8988T (cell line): ENCODE measurements around the gene PLS3.

Source experiments
- DNase-seq: peaks from one replicate; pipeline ENCODE4 v3.0.0; 2011

PLS3 gene

DNA sequence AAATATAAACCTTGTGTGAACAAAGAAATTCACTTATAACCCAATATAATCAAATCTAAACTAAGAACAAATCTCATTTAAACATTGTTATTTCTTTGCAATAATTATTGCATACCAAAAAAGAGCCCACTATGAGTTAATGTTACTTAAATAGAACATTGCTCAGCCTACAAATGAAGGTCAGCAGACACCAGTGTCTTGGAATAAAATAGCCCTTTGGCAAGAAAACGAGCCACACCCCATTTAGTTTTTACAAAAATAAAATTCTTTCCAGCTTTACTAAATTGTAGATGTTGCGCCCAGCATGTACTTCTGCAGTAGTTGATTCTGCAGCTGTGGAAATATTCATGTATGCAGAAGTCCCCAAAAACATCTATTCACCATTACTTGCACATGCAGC lies 12.2 kb downstream of the PLS3 start:
- DNase-seq: no peak

DNA sequence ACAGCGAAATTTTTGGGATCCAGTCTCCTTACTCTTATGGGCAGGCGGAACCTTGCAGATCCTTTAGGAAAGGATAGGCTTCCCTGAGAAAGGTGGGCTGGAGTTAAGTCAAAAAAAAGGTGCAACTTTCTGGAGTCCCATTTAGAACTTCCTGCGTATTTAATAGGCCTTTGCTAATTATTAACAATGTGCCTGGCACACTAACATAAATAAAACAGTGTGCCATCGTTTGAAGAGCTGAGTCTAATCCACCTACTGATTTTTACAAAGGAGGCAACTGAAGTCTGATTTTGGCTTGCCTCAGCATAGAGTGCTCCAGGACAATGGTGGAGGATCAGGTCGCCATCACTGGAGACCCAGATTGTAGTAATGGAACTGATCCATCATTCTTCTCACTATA lies 15.7 kb downstream of the PLS3 start:
- DNase-seq: no peak

DNA sequence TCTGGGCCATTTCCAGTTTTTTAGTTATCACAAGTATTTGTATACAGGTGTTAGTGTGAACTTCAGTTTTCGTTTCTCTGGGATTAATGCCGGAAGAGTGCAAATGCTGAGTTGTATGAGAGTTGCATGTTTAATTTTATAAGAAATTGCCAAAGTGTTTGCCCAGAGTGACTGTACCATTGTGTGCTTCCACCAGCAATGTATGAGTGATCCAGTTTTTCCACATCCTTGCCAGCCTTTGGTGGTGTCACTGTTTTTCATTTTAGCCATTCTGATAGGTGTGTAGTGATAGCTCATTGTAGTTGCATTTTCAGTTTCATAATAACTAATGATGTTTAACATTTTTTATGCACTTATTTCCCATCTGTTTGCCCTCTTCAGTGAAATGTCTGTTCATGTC lies 18.4 kb downstream of the PLS3 start:
- no peak for DNase-seq

DNA sequence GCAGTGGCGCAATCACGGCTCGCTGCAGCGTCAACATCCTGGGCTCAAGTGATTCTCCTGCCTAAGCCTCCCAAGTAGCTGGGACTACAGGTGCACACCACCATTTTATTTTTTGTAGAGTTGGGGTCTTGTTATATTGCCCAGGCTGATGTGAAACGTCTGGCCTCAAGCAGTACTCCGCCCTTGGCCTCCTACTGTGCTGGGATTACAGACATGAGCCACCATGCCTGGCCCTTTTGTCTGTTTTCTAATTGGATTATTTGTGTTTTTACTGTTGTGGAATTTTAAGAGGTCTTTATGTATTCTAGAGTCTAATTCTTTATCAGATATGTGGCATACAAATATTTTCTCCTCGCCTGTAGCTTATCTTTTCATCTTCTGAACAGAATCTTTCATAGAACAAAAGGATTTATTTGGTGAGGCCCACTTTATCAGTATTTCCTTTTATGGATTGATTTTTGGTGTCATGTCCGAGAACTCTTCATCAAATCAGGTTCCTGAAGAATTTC lies 18.9 kb downstream of the PLS3 start:
- no peak for DNase-seq

DNA sequence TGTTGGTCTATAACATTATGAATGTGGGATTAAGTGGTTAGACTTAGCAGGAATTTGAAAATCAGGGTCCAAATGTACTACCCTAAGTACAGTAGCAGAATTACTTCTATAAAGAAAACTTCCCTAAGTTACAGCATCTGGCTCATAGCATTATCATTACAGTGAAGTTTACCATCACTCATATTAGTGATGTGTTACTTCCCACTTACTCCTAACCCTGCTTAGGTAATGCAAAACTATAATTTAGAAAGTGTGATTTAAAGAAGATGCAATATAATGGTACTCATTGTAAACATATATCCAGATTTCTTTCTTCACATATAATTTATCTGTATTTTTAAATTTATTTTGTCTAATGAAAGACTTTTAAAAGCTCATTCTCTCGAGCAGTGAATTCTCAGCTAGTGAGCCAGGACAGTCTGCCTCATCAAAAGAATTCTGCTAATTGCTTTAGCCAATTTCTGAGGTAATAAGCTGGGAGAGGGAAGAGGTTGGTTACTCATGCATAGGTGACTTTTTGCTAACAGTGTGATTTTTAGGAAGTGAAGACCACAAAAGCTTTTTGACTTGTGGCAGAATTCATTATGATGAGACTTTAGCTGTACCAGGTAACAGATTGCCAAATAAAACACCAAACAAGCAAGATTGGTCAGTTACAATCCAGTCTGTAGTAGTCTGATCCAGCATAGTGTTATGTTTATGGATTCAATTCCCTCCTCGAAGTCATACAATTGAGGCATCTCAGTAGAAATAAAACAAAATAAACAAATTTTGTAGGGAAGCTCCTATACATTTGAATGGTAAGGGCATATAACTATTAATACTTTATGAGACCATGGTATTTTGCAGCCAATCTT lies 21.0 kb downstream of the PLS3 start:
- DNase-seq: no peak

DNA sequence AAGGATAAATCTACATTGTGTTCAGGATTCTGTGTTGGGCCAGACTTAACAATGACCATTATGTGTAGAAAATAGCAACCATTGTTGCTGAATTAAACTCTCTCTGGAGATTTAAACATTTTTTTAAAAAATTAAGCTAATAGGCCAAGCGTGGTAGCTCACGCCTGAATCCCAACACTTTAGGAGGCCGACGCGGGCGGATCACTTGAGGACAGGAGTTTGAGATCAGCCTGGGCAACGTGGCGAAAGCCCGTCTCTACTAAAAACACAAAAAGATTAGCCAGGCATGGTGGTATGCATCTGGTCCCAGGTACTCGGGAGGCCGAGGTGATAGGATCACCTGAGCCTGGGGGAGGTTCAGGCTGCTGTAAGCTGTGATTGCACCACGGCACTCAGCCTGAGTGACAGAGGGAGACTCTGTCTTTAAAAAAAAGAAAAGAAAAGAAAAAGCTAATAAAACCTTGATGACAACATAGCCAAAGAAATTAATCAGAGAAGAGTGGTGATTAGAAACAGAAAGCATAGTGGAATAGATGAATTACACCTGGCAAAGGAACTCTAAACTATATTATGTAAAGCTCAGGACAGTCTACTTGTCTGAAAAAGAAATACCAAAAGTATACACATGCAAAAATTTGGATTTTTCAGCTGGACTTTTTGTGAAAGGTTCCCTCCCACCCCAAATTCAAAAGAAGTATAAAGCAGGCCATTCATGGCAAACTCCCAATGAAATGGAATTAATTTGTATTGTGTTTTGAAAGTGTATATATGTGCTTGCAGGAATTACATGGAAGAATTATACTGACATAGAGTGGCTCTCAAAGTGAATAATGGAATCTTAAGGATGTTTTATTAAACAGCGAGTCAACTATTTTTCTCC lies 21.9 kb downstream of the PLS3 start:
- no peak for DNase-seq

DNA sequence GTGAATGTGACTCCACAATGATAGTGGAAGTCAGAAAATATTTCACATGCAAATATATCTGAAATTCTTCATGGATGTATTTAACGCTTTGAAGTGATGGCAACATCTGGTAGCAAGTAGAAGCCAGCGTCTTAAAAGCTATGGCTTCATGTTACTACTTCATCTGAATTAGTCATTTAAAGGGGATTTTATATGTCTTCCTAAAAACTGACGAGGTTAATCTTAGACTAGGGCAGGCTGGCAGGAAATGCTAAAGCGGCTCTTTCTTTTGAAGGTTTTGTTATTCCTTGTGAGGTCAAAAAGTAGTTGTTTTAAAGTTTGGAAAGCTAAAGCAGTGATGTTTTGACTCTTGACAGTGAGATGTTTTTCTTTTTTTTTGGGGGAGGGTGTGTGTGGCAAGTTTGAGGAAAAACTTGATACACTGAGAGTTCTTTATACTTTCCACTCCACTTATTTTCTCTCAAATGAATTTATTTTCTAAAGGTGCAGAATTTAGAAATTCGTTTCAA lies 22.6 kb downstream of the PLS3 start:
- DNase-seq: no peak

DNA sequence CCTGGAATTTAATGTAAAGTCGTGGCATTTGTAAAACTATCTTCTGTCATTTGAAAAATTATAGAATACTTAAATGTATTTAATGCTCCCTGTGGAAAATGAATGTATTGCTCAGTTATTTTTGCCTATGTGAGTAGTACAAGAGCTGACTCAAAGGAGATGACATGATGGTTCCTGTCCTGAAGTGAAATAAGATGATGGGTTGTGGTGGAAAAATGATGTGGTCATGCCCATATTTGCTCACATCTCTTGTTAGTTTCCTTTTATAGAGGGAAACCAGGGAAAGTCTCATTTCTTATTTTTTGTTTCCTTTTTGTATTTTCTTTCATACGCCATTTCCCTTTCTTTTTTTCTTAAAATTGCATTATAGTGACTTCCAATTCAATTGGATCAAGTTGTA lies 23.7 kb downstream of the PLS3 start:
- DNase-seq: no peak

DNA sequence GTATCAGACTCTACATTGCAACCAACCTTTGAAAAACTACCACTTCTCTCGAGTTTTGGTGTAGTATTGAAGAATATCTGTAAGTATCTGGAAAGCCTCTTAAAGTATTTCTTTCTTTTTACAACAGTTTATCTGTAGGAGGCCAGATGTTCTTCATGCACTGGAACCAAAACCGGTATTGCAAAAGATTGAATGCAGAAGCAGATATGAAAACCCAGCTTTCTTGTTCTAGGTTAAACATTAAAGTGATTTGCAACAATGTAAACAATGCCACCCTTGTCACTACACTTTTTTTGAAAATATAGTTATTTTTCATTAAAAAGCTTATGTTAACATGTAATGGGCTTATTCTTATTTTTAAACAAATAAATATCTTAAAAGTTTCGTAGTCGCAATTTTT lies 27.2 kb downstream of the PLS3 start:
- DNase-seq: no peak

DNA sequence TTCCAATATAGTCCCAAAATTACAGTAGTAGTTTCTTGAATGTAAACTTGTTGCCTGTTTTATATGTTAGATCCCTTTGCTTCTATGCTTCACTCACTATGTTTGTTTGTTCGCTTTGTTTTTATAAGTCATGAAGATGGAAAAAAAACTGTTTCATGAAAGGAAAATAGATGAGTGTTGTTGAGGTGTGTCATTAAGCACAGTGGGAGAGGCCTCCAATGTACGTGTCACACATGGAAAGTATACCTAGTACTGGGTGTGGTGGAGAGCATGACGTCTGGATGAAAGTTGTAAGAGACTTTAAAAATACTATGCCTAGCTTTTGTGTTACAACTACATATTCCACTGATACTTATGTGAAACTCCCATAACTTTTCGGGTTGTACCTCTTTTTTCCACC lies 28.4 kb downstream of the PLS3 start:
- DNase-seq: no peak

DNA sequence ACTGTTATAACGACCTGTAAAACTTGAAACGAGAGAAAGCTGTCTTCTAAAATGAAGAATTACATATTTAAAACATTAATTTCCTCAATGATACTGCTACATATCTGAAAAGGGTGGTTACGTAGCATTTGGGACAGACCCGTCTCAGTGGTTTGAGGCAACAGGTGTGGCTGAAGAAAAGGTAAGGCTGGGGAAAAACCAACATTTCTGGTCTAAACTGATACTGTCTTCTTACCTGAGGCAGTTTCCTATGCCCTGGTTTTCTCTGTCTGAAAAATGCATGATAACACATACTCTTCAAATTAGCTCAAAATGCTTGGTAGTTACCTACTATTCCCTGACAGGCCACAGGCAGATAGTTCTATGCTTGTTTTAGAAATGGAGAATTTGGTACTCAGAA lies 30.4 kb downstream of the PLS3 start:
- DNase-seq: no peak

DNA sequence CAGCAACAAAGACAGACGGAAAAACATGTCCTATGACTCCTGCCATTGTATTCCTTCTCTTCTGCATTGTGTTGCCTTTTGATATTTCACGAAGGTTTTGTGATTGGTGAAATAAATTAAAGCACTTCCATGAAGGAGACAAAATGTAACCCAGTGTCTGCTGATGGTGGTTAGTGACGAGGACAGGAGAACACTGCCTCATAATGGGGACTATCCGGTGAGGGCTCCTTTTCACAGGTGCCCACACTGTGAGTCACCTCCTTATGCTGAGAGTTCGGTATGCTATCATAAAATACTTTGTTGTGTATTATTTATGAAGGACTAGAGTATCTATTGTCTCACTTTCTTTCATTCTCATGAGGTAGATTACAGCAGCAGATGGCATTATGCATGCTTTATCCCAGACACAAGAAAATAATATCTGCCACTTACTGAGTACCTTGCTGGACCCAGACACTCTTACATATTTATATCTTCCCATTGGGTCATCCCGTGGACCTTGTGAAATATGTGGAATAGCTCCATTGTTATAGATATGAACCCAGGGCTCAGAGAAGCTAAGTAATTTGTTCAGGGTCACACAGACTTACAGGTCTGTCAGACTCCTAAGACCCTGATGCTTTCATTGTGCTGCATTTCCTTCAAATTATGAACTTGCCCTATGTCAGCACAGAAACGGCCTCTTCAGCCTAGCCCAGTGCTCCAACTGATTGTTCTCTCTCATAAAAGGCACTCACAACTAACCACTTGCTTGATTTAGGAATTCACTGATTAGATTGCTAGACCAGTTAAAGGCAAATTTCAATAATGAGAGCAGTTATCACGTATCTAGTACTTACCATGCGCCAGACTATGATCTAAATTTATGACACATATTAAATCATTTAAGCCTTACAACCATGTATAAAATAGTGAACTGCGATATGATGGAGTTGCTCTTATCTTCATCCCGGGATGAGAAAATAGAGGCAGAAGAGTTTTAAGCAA lies 31.2 kb downstream of the PLS3 start:
- no peak for DNase-seq

DNA sequence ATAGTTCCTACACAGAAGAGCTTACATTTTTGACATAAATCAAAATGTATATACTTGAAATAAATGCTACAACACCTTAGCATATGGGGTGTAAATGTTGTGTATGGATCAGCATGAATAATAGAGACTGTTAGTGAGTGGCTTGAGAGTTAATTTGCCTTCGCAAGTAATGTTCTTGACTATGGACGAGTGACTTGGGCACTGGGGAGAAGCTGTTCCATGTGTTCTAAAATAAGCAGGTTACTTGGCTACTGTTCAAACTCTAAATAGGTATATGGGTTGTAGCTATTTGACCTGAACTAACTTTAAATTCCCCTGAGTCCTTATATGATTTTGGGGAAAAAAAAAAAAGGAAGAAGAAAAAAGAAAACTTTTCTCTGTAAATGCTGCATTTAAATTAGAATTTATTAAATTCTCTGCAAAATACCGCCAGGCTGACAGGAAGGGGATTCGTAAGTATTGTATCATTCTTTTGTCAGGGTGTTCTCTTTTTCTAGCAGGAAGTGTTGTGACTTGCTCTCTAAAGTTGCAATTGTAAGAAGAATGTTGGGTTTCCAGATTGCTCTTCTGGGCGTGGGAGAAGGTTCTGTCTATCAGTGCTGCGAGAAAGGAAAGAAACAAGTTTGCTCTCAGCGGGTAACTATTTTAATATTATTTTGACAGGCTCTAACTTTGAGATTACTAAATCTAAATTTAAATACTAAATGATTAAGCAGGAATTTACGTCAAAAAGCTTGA lies 32.2 kb downstream of the PLS3 start:
- DNase-seq: no peak

DNA sequence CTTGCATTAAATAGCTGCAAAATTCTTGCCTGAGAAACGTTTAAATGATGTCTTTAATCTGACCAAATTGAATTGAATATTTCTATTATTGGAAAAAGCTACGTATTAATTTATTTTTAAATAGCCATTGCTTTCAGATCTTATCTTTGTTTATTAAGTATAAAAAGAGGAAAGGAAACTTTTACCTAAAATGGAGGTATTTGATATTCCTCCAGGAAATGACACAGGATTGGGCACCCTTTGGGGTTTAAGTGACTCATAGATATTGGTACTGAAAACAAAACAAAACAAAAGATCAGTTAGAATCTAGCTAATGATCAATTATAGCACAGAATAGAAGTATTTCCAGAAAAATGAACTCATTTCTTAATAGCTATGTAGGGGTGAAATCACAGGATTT lies 34.1 kb downstream of the PLS3 start:
- DNase-seq: no peak

DNA sequence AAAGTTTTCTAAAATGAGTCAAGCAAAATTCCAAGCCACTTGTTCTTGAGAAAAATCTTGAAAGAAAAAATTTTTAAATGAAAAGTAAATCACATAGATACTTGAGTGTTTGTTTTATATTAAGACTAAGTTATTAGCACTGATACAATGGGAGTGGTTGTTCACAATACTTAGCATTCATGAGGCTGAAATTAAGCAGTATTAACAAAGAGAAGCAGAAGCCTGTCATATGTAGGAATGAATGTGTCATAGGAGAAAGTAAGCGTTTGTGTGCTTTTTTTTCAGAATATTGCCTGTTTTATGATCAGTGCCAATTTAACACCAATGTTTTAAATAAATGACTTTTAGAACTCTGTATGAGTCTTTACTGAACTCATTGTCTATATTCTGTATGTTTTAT lies 37.6 kb downstream of the PLS3 start:
- DNase-seq: no peak

DNA sequence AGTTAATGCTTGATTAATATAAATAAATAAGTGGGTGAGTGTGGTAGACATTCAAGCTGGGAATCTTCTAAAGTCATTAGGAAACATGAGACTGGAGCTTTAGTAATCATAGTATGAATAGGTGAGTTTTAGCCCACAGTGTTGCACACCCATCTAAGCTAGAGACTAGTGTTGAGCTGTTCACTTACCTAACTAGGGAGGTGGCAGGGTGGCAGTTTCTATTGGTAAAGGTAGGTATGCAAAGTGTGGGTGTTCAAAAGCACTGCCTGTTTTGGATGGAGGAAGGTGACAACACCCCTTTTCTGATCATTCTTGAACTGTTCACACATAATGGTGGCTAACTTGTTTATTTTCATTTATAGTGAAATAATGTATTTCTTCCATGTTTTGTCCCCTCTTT lies 41.3 kb downstream of the PLS3 start:
- DNase-seq: no peak

DNA sequence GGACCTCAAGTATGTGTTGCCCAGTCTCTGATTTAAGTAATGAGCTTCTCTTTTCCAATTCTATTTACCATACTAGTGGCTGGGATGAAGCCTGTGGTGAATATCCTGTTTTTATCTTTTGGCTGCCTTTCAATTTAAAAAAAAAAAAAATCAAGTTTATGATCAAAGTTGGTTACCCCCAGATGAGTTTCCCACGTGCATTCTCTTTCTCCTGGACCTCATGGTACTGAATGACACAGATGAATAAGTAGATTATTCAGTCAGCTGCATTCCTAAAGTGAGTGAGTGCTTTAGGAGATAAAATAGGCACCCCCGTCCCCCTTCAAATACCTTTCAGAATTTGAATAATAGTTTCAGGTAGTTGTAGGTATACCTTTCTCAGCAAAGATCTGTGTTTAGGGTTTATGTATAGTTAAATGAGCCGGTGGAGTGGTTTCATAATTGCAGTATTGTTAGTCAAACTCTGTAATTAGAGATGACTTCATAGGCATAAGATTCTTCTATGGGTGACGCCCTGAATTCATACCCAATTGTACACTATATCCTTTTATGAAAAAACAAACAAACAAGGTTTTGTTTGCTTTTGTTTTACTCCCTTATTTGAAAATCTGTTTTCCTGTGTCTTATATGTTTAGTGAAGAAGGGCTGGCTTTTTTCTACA lies 41.9 kb downstream of the PLS3 start:
- DNase-seq: no peak

DNA sequence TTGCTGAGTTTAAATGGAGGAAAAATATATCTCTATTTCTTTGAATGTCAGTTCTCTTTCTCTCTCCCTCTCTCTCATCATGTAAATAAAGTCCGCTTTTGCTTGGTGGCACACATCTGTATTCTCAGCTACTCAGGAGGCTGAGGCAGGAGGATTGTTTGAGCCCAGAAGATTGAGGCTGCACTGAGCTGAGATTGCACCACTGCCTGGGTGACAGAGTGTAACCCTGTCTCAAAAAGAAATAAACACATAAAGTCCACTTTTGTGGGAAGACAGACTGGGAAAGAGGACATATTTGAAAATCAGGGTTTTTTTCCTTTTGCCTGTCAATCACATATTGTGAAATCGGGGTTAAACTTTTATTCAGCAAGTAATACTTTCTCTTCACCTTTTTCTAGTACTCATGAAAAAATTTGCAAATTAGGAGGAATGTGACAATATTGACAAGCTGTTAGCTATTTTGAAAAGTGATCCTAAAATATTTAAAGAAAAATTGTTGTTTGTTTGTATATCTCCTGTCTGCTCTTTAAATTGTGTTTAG lies 42.6 kb downstream of the PLS3 start:
- no peak for DNase-seq

DNA sequence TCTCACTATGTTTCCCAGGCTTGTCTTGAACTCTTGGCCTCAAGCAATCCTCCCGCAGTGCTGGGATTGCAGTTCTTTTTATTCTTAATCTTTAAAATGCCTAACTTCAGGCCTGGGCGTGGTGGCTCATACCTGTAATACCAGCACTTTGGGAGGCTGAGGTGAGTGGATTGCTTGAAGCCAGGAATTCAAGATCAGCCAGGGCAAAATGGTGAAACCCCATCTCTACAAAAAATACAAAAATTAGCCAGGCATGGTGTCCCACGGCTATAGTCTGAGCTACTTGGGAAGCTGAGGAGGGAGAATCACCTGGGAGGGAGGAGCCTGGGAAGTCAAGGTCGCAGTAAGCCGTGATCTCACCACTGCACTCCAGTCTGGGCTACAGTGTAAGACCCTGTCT lies 45.9 kb downstream of the PLS3 start:
- no peak for DNase-seq

DNA sequence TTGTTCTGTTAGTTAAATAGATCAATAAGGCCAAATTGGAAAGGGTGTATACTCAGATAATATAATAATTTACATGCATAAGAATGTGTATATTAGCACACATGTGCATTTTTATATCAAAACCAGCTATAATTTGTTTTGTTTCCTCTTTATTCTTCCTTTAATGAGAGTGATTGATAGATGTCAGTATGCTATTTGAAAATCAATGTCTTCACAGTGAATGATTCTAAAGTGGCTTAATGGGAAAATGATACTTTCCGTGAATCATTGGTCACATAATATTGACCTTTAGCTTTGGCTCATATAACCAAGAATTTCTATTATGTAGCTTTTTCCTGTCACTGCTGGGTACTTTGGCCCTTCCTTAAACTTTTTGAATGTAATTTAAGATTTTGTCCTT lies 48.6 kb downstream of the PLS3 start:
- DNase-seq: no peak
